ENCODE measurements around the gene FBN2.

The FBN2 gene

GRCh38 chr5:128494516-128494915, 43.5 kb downstream of the FBN2 start:
- H3K36me3 ChIP-seq (ENCODE audit: insufficient read depth, low read length), result no peaks in the 10 kb centered on the region
- no peaks in the 10 kb centered on the region for H3K4me1 ChIP-seq (ENCODE audit: insufficient read depth, low read length)
- ATAC-seq (ENCODE audit: insufficient read depth, low read depth) (no peak), DNase-seq (no peak)
- H3K4me3 ChIP-seq (ENCODE audit: low read depth in 1 of 2, low read length in 2 of 2), result no peak overlapping the region
- no peak for TF ChIP-seq EZH2 (IDR thresholded peaks at IDR 0.05; ENCODE audit: borderline replicate concordance, low read depth, low read length, severe bottlenecking)
- TF ChIP-seq CTCF (IDR thresholded peaks at IDR 0.05; ENCODE audit: borderline replicate concordance, extremely low read depth, low read length, poor library complexity, severe bottlenecking), result no peak
- no peak overlapping the region for H3K27ac ChIP-seq (ENCODE audit: low read length)
- H3K9ac ChIP-seq (ENCODE audit: low read depth, low read length), result no peak overlapping the region
- no peaks in the 10 kb centered on the region for H3K9me3 ChIP-seq (ENCODE audit: insufficient read depth, low read length, severe bottlenecking)
- H4K20me1 ChIP-seq (ENCODE audit: insufficient read depth, low read length), result no peaks in the 10 kb centered on the region
- no peak overlapping the region for H2AFZ ChIP-seq (ENCODE audit: low read depth, low read length)
- H3K4me2 ChIP-seq (ENCODE audit: insufficient read depth, low read length), result no peak overlapping the region
- H3K79me2 ChIP-seq (ENCODE audit: insufficient read depth, low read length), result no peaks in the 10 kb centered on the region
- no peaks in the 10 kb centered on the region for H3K27me3 ChIP-seq (ENCODE audit: insufficient read depth, low read length, poor library complexity)

DNA sequence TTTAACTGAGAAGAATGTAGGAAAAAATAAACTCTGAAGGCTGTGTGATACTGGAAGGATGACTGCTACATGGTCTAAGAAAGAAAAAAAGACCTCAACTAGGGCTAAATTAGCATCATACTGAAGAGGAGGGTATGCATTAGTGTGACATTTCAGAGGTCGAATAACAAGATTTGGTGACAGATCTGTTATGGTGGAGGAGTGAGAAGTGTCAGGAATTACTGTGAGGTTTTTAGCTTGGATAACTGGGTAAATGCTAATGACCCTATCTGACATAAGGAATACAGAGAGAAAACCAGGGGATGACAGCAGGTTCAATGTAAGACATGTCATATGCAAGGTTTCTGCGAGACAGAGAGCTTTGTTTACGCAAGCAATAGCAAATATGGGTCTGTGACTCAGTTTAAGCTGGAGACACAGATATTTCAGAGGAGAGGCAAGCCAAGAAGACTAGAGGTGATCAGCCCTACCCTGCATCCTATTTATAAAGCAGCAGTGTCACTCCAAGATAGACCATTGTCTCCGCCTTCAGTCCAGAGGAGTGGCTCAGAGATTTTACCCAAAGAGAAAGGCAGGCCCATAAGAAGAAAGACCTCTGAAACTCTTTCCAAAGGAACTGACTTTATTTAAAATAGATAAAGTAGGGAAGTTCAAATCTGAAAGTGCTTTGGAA, 44.3 kb downstream of the FBN2 start:
- no peaks in the 10 kb centered on the region for H3K4me1 ChIP-seq (ENCODE audit: insufficient read depth, low read length)
- H3K9ac ChIP-seq (ENCODE audit: low read depth, low read length), result no peak overlapping the region
- TF ChIP-seq EZH2 (IDR thresholded peaks at IDR 0.05; ENCODE audit: borderline replicate concordance, low read depth, low read length, severe bottlenecking), result no peak
- TF ChIP-seq CTCF (IDR thresholded peaks at IDR 0.05; ENCODE audit: borderline replicate concordance, extremely low read depth, low read length, poor library complexity, severe bottlenecking), result no peak
- no peaks in the 10 kb centered on the region for H4K20me1 ChIP-seq (ENCODE audit: insufficient read depth, low read length)
- H2AFZ ChIP-seq (ENCODE audit: low read depth, low read length), result no peak overlapping the region
- no peaks in the 10 kb centered on the region for H3K27me3 ChIP-seq (ENCODE audit: insufficient read depth, low read length, poor library complexity)
- no peak for ATAC-seq (ENCODE audit: insufficient read depth, low read depth)
- DNase-seq, result no peak
- no peak overlapping the region for H3K27ac ChIP-seq (ENCODE audit: low read length)
- no peaks in the 10 kb centered on the region for H3K79me2 ChIP-seq (ENCODE audit: insufficient read depth, low read length)
- no peaks in the 10 kb centered on the region for H3K36me3 ChIP-seq (ENCODE audit: insufficient read depth, low read length)
- H3K4me3 ChIP-seq (ENCODE audit: low read depth in 1 of 2, low read length in 2 of 2), result no peak overlapping the region
- no peaks in the 10 kb centered on the region for H3K9me3 ChIP-seq (ENCODE audit: insufficient read depth, low read length, severe bottlenecking)
- no peak overlapping the region for H3K4me2 ChIP-seq (ENCODE audit: insufficient read depth, low read length)

GRCh38 chr5:128491291-128491690, 46.8 kb downstream of the FBN2 start:
- ATAC-seq (ENCODE audit: insufficient read depth, low read depth), result no peak
- Histone ChIP-seq H3K27ac (ENCODE audit: low read length) (no peak overlapping the region), H3K4me2 (ENCODE audit: insufficient read depth, low read length) (no peak overlapping the region), H3K4me1 (ENCODE audit: insufficient read depth, low read length) (no peaks in the 10 kb centered on the region), H3K36me3 (ENCODE audit: insufficient read depth, low read length) (no peaks in the 10 kb centered on the region), H3K4me3 (ENCODE audit: low read depth in 1 of 2, low read length in 2 of 2) (no peak overlapping the region), H3K27me3 (ENCODE audit: insufficient read depth, low read length, poor library complexity) (no peaks in the 10 kb centered on the region), H3K79me2 (ENCODE audit: insufficient read depth, low read length) (no peaks in the 10 kb centered on the region), H3K9me3 (ENCODE audit: insufficient read depth, low read length, severe bottlenecking) (no peaks in the 10 kb centered on the region), H3K9ac (ENCODE audit: low read depth, low read length) (no peak overlapping the region), H4K20me1 (ENCODE audit: insufficient read depth, low read length) (no peaks in the 10 kb centered on the region), H2AFZ (ENCODE audit: low read depth, low read length) (no peak overlapping the region)
- TF ChIP-seq EZH2 (IDR thresholded peaks at IDR 0.05; ENCODE audit: borderline replicate concordance, low read depth, low read length, severe bottlenecking), result no peak
- TF ChIP-seq CTCF (IDR thresholded peaks at IDR 0.05; ENCODE audit: borderline replicate concordance, extremely low read depth, low read length, poor library complexity, severe bottlenecking), result no peak
- DNase-seq, result no peak

Measured in DND-41 (cell line).